SK-N-SH treated with all-trans-retinoic acid at 6 μM for 48 hours (cell line): ENCODE results near the gene NCKAP5.

Source experiments
- ATAC-seq: fragments of 200-7000 bp; cut with Tn5 transposase; 3 replicates; pipeline ENCODE4 v1.9.1; 2020; ENCODE audit warnings: mild to moderate bottlenecking, moderate library complexity
- ARNTL ChIP-seq: fragments of 450-650 bp; formaldehyde crosslinking; IDR thresholded peaks from 2 replicates; pipeline ENCODE4 v1.5.0; 2020; ENCODE audit warnings: low read depth, mild to moderate bottlenecking, moderate library complexity, borderline replicate concordance
- BACH2 ChIP-seq: fragments of 250-450 bp; sonication (Bioruptor Pico); IDR thresholded peaks from 2 replicates; pipeline ENCODE4 v1.9.0; 2021; ENCODE audit warnings: mild to moderate bottlenecking, borderline replicate concordance
- ESRRG ChIP-seq: fragments of 250-450 bp; sonication (Bioruptor Pico); IDR thresholded peaks from 2 replicates; pipeline ENCODE4 v1.6.1; 2021; ENCODE audit warnings: mild to moderate bottlenecking
- GLIS3 ChIP-seq: fragments of 250-450 bp; sonication (Bioruptor Pico); IDR thresholded peaks from 2 replicates; pipeline ENCODE4 v1.5.0; 2020; ENCODE audit warnings: mild to moderate bottlenecking, moderate library complexity
- ISL1 ChIP-seq: fragments of 250-450 bp; sonication (Bioruptor Pico); IDR thresholded peaks from 2 replicates; pipeline ENCODE4 v2.1.2; 2022; ENCODE audit warnings: mild to moderate bottlenecking, moderate library complexity
- OSR1 ChIP-seq: fragments of 250-450 bp; sonication (Bioruptor Pico); IDR thresholded peaks from 2 replicates; pipeline ENCODE4 v1.8.0; 2022; ENCODE audit warnings: moderate library complexity, mild to moderate bottlenecking, inconsistent platforms
- PPARA ChIP-seq: fragments of 250-450 bp; sonication (Bioruptor Pico); IDR thresholded peaks from 2 replicates; pipeline ENCODE4 v1.5.0; 2020; ENCODE audit warnings: mild to moderate bottlenecking, borderline replicate concordance
- SNAI2 ChIP-seq: fragments of 250-450 bp; sonication (Bioruptor Pico); IDR thresholded peaks from 2 replicates; pipeline ENCODE4 v1.5.0; 2020; ENCODE audit warnings: mild to moderate bottlenecking, moderate library complexity
- TCF4 ChIP-seq: fragments of 250-450 bp; sonication (Bioruptor Pico); IDR thresholded peaks from 2 replicates; pipeline ENCODE4 v1.8.0; 2021; ENCODE audit warnings: mild to moderate bottlenecking, moderate library complexity, borderline replicate concordance
- ZC3H10 ChIP-seq: fragments of 250-450 bp; sonication (Bioruptor Pico); IDR thresholded peaks from 2 replicates; pipeline ENCODE4 v1.5.1; 2021; ENCODE audit warnings: mild to moderate bottlenecking, moderate library complexity
- ZFP3 ChIP-seq: fragments of 250-450 bp; sonication (Bioruptor Pico); IDR thresholded peaks from 2 replicates; pipeline ENCODE4 v1.5.0; 2020; ENCODE audit warnings: mild to moderate bottlenecking, moderate library complexity
- ZFP30 ChIP-seq: fragments of 450-650 bp; formaldehyde crosslinking; IDR thresholded peaks from 2 replicates; pipeline ENCODE4 v1.5.0; 2022; ENCODE audit warnings: mild to moderate bottlenecking, moderate library complexity
- ZNF565 ChIP-seq: fragments of 450-650 bp; formaldehyde crosslinking; conservative IDR thresholded peaks from 2 replicates; pipeline ENCODE4 v1.5.0; 2020; ENCODE audit warnings: low read depth, mild to moderate bottlenecking, moderate library complexity
- ZNF70 ChIP-seq: fragments of 450-650 bp; formaldehyde crosslinking; IDR thresholded peaks from 2 replicates; pipeline ENCODE4 v1.5.0; 2020; ENCODE audit warnings: mild to moderate bottlenecking, moderate library complexity
- ZNF8 ChIP-seq: fragments of 450-650 bp; formaldehyde crosslinking; IDR thresholded peaks from 2 replicates; pipeline ENCODE4 v1.5.0; 2020; ENCODE audit warnings: mild to moderate bottlenecking, moderate library complexity
- TF ChIP-seq, protein P1 (sequence below): fragments of 250-450 bp; sonication (Bioruptor Pico); IDR thresholded peaks from 2 replicates; pipeline ENCODE4 v1.8.0; 2020; ENCODE audit warnings: mild to moderate bottlenecking, moderate library complexity, borderline replicate concordance
- TF ChIP-seq, protein P2 (sequence below): fragments of 250-450 bp; sonication (Bioruptor Pico); IDR thresholded peaks from 2 replicates; pipeline ENCODE4 v1.8.0; 2021; ENCODE audit warnings: low read depth, mild to moderate bottlenecking, moderate library complexity, borderline replicate concordance
- TF ChIP-seq, protein P3 (sequence below): fragments of 250-450 bp; sonication (Bioruptor Pico); IDR thresholded peaks from 2 replicates; pipeline ENCODE4 v1.5.0; 2020; ENCODE audit warnings: mild to moderate bottlenecking, moderate library complexity
- TF ChIP-seq, protein P4 (sequence below): fragments of 250-450 bp; sonication (Bioruptor Pico); IDR thresholded peaks from 2 replicates; pipeline ENCODE4 v1.5.1; 2020; ENCODE audit warnings: low read depth, mild to moderate bottlenecking, moderate library complexity

Gene NCKAP5

DNA sequence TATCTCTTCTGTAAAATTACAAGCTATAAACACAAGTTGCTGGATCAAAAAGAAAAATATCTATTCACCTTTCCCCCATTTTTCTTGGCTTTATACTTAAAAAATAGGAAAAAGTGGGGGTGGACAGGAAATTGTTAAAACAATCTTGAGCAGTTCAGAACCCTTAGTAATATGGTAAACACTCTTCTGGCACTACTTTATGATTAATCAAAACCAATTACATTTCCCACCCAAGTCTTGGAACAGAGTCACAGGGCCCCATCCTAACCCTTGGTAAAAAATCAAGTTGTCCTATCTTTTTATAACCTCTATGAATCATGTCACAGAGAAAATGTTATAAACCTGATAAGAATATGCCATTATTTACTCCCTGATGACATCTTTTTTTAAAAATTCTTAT, 570.0 kb downstream of the NCKAP5 start:
- no peak for TF ChIP-seq GLIS3 (CRISPR knock-in tag)
- no peak for TF ChIP-seq ESRRG
- TF ChIP-seq, protein P1, sequence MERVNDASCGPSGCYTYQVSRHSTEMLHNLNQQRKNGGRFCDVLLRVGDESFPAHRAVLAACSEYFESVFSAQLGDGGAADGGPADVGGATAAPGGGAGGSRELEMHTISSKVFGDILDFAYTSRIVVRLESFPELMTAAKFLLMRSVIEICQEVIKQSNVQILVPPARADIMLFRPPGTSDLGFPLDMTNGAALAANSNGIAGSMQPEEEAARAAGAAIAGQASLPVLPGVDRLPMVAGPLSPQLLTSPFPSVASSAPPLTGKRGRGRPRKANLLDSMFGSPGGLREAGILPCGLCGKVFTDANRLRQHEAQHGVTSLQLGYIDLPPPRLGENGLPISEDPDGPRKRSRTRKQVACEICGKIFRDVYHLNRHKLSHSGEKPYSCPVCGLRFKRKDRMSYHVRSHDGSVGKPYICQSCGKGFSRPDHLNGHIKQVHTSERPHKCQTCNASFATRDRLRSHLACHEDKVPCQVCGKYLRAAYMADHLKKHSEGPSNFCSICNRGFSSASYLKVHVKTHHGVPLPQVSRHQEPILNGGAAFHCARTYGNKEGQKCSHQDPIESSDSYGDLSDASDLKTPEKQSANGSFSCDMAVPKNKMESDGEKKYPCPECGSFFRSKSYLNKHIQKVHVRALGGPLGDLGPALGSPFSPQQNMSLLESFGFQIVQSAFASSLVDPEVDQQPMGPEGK: no peak
- no peak for TF ChIP-seq ZFP3 (CRISPR knock-in tag)
- no peak for TF ChIP-seq ARNTL
- TF ChIP-seq, protein P2, sequence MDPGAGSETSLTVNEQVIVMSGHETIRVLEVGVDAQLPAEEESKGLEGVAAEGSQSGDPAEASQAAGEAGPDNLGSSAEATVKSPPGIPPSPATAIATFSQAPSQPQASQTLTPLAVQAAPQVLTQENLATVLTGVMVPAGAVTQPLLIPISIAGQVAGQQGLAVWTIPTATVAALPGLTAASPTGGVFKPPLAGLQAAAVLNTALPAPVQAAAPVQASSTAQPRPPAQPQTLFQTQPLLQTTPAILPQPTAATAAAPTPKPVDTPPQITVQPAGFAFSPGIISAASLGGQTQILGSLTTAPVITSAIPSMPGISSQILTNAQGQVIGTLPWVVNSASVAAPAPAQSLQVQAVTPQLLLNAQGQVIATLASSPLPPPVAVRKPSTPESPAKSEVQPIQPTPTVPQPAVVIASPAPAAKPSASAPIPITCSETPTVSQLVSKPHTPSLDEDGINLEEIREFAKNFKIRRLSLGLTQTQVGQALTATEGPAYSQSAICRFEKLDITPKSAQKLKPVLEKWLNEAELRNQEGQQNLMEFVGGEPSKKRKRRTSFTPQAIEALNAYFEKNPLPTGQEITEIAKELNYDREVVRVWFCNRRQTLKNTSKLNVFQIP (CRISPR knock-in tag): no peak
- TF ChIP-seq, protein P3, sequence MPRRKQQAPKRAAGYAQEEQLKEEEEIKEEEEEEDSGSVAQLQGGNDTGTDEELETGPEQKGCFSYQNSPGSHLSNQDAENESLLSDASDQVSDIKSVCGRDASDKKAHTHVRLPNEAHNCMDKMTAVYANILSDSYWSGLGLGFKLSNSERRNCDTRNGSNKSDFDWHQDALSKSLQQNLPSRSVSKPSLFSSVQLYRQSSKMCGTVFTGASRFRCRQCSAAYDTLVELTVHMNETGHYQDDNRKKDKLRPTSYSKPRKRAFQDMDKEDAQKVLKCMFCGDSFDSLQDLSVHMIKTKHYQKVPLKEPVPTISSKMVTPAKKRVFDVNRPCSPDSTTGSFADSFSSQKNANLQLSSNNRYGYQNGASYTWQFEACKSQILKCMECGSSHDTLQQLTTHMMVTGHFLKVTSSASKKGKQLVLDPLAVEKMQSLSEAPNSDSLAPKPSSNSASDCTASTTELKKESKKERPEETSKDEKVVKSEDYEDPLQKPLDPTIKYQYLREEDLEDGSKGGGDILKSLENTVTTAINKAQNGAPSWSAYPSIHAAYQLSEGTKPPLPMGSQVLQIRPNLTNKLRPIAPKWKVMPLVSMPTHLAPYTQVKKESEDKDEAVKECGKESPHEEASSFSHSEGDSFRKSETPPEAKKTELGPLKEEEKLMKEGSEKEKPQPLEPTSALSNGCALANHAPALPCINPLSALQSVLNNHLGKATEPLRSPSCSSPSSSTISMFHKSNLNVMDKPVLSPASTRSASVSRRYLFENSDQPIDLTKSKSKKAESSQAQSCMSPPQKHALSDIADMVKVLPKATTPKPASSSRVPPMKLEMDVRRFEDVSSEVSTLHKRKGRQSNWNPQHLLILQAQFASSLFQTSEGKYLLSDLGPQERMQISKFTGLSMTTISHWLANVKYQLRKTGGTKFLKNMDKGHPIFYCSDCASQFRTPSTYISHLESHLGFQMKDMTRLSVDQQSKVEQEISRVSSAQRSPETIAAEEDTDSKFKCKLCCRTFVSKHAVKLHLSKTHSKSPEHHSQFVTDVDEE (CRISPR knock-in tag): no peak
- TF ChIP-seq PPARA (CRISPR knock-in tag): no peak
- no peak for TF ChIP-seq SNAI2 (CRISPR knock-in tag)
- TF ChIP-seq, protein P4, sequence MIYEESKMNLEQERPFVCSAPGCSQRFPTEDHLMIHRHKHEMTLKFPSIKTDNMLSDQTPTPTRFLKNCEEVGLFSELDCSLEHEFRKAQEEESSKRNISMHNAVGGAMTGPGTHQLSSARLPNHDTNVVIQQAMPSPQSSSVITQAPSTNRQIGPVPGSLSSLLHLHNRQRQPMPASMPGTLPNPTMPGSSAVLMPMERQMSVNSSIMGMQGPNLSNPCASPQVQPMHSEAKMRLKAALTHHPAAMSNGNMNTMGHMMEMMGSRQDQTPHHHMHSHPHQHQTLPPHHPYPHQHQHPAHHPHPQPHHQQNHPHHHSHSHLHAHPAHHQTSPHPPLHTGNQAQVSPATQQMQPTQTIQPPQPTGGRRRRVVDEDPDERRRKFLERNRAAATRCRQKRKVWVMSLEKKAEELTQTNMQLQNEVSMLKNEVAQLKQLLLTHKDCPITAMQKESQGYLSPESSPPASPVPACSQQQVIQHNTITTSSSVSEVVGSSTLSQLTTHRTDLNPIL (CRISPR knock-in tag): no peak
- no peak for TF ChIP-seq OSR1
- no peak for TF ChIP-seq TCF4
- no peak for TF ChIP-seq BACH2 (CRISPR knock-in tag)
- no peak for TF ChIP-seq ZC3H10 (CRISPR knock-in tag)
- no peak for ATAC-seq

DNA sequence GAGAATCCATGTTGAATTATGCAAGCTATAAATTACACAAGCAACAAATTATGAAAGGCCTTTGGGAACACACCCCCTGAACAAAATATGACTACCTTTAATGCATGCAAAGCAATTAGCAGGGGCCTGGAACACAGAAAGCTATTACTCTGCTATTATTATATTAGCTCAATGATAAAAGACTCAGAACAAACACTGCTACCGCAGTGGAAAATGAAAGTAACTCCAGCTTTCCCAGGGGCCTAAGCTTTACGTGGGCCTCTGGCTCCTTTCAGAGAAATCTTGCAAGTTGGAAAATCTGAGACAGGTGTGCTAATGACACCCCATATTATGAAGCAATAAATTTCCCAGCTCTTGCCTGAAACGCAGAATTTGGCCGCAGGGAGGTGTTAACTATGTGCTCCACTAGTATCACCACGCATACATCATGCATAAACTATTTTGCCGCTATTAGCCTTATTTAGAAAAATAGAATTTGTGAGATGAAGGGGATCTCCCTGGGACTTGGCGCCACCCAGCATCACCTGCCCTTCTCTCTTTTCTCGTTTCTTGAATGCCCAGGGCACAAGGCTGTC, 576.7 kb downstream of the NCKAP5 start:
- TF ChIP-seq TCF4: peak; percentile 37; the same call in 1 of the 2 replicates
- TF ChIP-seq ISL1: peak; percentile 27; the same call in 1 of the 2 replicates
- TF ChIP-seq ZFP3 (CRISPR knock-in tag): no peak
- ATAC-seq: no peak

DNA sequence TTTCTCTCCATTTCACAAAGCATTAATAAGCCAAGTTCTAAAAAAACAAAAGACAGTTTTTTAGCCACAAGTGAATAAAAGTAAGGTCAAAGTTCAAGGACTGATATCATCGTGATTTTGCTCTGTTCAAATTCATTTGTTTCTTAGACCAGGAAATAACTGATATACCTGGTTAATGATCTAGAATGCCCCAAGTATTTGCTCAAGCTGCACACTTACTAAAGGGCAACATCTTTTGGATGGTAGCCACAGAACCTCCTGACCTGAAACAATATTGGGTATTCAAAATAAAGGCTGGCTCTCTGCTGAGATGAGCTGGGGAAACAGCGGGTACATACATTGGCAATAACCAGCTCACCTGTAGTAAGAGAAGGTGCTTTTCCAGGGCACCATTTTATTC, 583.5 kb downstream of the NCKAP5 start:
- TF ChIP-seq ARNTL: no peak
- no peak for TF ChIP-seq ESRRG
- TF ChIP-seq, protein P4 (CRISPR knock-in tag): no peak
- TF ChIP-seq BACH2 (CRISPR knock-in tag): no peak
- no peak for TF ChIP-seq ZFP3 (CRISPR knock-in tag)
- no peak for TF ChIP-seq GLIS3 (CRISPR knock-in tag)
- no peak for TF ChIP-seq SNAI2 (CRISPR knock-in tag)
- TF ChIP-seq, protein P2 (CRISPR knock-in tag): no peak
- no peak for TF ChIP-seq ZNF8 (CRISPR knock-in tag)
- TF ChIP-seq PPARA (CRISPR knock-in tag): no peak
- no peak for ATAC-seq

DNA sequence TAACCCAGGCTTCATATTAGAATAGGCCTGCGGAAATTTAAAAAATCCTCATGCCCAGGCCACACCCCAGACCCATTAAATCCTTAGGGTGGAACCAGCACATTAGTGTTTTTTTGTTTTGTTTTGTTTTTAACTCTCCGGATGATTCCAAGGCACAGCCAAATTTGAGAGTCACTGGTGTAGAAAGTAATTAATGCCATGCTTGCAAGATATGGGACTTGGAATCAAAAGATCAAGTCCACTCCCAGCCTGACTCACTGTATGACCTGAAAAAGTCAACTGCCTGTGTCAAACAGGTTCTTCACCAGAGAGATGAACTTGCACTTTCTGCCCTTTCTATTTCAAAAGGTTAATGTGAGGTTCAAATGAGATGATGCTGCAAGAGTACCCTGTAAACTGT, 588.0 kb downstream of the NCKAP5 start:
- TF ChIP-seq ZNF70: no peak
- no peak for TF ChIP-seq ZC3H10 (CRISPR knock-in tag)
- no peak for TF ChIP-seq GLIS3 (CRISPR knock-in tag)
- TF ChIP-seq ZFP3 (CRISPR knock-in tag): no peak
- TF ChIP-seq ZNF565: no peak
- TF ChIP-seq, protein P1: no peak
- no peak for TF ChIP-seq ISL1
- no peak for TF ChIP-seq ZFP30 (CRISPR knock-in tag)
- TF ChIP-seq ESRRG: no peak
- TF ChIP-seq, protein P2 (CRISPR knock-in tag): no peak
- TF ChIP-seq SNAI2 (CRISPR knock-in tag): no peak
- ATAC-seq: no peak
